Measurements from ENCODE around the gene NEFH. TPM values are rescaled to one million over a fixed set of nuclear protein-coding genes. Genes with fewer than 3 reads are reported as not detected.

NEFH gene
- total RNA-seq, 1 experiment from 2014 or later, result 5.7 TPM

- H3K9me3 Mint-ChIP-seq, result no peaks in the 10 kb centered on the region
- no peaks in the 10 kb centered on the region for H3K79me1 ChIP-seq (ENCODE audit: insufficient read depth, low read depth, low read length, poor library complexity, severe bottlenecking)
- H2BK12ac ChIP-seq (ENCODE audit: insufficient read length, low read depth, low read length), result no peak overlapping the region
- H3K27ac ChIP-seq (ENCODE audit: insufficient read length, low read depth, low read length), result no peak overlapping the region
- H3K4me1 ChIP-seq (ENCODE audit: insufficient read depth, low read length), result no peaks in the 10 kb centered on the region; the same call in 1 of the 2 replicates
- no peak overlapping the region for H3K4ac ChIP-seq (ENCODE audit: low read depth, low read length)
- no peak overlapping the region for H3K56ac ChIP-seq (ENCODE audit: insufficient read length, low read depth, low read length)
- peaks cover 7 to 13% of the 10 kb centered on the region in 2 experiments; a peak in 3 of 4 replicates for H3K4me1 Mint-ChIP-seq
- no peaks in the 10 kb centered on the region for H3K79me2 ChIP-seq (ENCODE audit: insufficient read depth, low read length)
- no peak overlapping the region for H2BK20ac ChIP-seq (ENCODE audit: low read depth, low read length, poor library complexity, severe bottlenecking)
- DNase-seq, result no peak
- no peak overlapping the region for H3K4me2 ChIP-seq (ENCODE audit: insufficient read depth, insufficient read length, low read length)
- H2AK5ac ChIP-seq (ENCODE audit: insufficient read length, low read length), result no peak overlapping the region
- no peak overlapping the region for H3K18ac ChIP-seq (ENCODE audit: insufficient read length, low read depth, low read length)
- no peaks in the 10 kb centered on the region for H3K23me2 ChIP-seq (ENCODE audit: insufficient read length, low read depth, low read length, poor library complexity, severe bottlenecking)
- H3K27me3 ChIP-seq (ENCODE audit: insufficient read depth, low read length), result no peaks in the 10 kb centered on the region
- no peaks in the 10 kb centered on the region for H3K36me3 Mint-ChIP-seq (ENCODE audit: insufficient read depth in 1 of 3, low read depth in 3 of 3)
- no peak overlapping the region for H2BK5ac ChIP-seq (ENCODE audit: insufficient read length, low read length)
- H4K5ac ChIP-seq (ENCODE audit: insufficient read length, low read depth, low read length), result no peak overlapping the region
- no peaks in the 10 kb centered on the region; the same call in 1 of the 2 replicates for H3K27me3 Mint-ChIP-seq (ENCODE audit: low read depth)
- H3K4me3 Mint-ChIP-seq, result no peak overlapping the region
- no peak overlapping the region for H2BK120ac ChIP-seq (ENCODE audit: low read depth, low read length, poor library complexity, severe bottlenecking)
- no peak overlapping the region for H4K8ac ChIP-seq (replicated peaks; ENCODE audit: insufficient read length, low read depth, low read length)
- no peak for TF ChIP-seq CTCF (conservative IDR thresholded peaks at IDR 0.05)
- H3K14ac ChIP-seq (ENCODE audit: insufficient read depth, low read length), result no peak overlapping the region
- H3K9me3 ChIP-seq (ENCODE audit: control insufficient read depth, low read depth, low read length), result no peaks in the 10 kb centered on the region
- H2BK15ac ChIP-seq (ENCODE audit: low read depth, low read length), result no peak overlapping the region
- H3K27ac Mint-ChIP-seq, result no peak overlapping the region; a peak in 1 of 7 replicates
- no CpG with 5 or more reads among the region's 8 CpGs for WGBS (ENCODE audit: extremely low coverage, insufficient read length, low lambda C conversion rate)
- H2AFZ ChIP-seq (ENCODE audit: low read length), result no peak overlapping the region
- no peak overlapping the region for H4K91ac ChIP-seq (ENCODE audit: insufficient read length, low read depth, low read length)
- no peak overlapping the region for H3K23ac ChIP-seq (ENCODE audit: insufficient read length, low read depth, low read length)
- H3K9ac ChIP-seq (ENCODE audit: extremely low read depth, insufficient read length, low read length), result no peak overlapping the region
- no peaks in the 10 kb centered on the region for H4K20me1 ChIP-seq (ENCODE audit: control insufficient read depth, insufficient read depth, insufficient read length)
- no peak overlapping the region for H3T11ph ChIP-seq (ENCODE audit: low read length)
These were observed 25.7 kb upstream of the NEFH start for GRCh38 chr22:29454276-29454675.
